Sigmoid colon (tissue), 7 donors: Measurements from ENCODE around the gene ALG8. TPM values are rescaled to one million over a fixed set of nuclear protein-coding genes. Genes with fewer than 3 reads are reported as not detected.
"Not testable (repeated sequence)": the region's sequence is repeated elsewhere in the genome, so short reads cannot be mapped to it uniquely, and the experiment has no call there.

Source experiments
- DNase-seq: peaks from one replicate; pipeline ENCODE4 v3.0.0-alpha.2; 2019
- H3K27ac ChIP-seq, 4 donors: fragments of 200-600 bp; sonication (generic); one replicate each; pipeline ENCODE4 v1.5.1; 2016 to 2019; ENCODE audit warnings: mild to moderate bottlenecking in 1 of 4
- H3K27me3 ChIP-seq, 3 donors: fragments of 200-600 bp; sonication (generic); one replicate each; pipeline ENCODE4 v1.5.1; 2019; ENCODE audit warnings: mild to moderate bottlenecking in 1 of 3
- H3K36me3 ChIP-seq, 4 donors: fragments of 200-600 bp; sonication (generic); one replicate each; pipeline ENCODE4 v1.5.1; 2016 to 2019
- H3K4me1 ChIP-seq, 4 donors: fragments of 200-600 bp; sonication (generic); one replicate each; pipeline ENCODE4 v1.5.1; 2017 to 2019
- H3K4me3 ChIP-seq, 4 donors: fragments of 200-600 bp; sonication (generic); one replicate each; pipeline ENCODE4 v1.5.1; 2017 to 2019; ENCODE audit warnings: mild to moderate bottlenecking in 2 of 4, moderate library complexity in 1 of 4
- H3K9me3 ChIP-seq, 4 donors: fragments of 200-600 bp in 3 of 4; sonication (generic) in 3 of 4; one replicate each; pipeline versions ENCODE4 v1.5.1 to v1.6.1; 2013 to 2019
- EP300 ChIP-seq, 4 donors: sonication (generic); formaldehyde crosslinking; IDR thresholded peaks; one replicate each; pipeline ENCODE4 v1.6.1; 2017; ENCODE audit warnings: antibody characterized with exemption in 4 of 4
- POLR2A ChIP-seq, 2 donors: fragments of 450-650 bp; IDR thresholded peaks; one replicate each; pipeline ENCODE4 v1.6.1; 2016; ENCODE audit warnings: antibody characterized with exemption in 2 of 2, mild to moderate bottlenecking in 2 of 2, moderate library complexity in 2 of 2
- POLR2AphosphoS5 ChIP-seq, 4 donors: sonication (generic); formaldehyde crosslinking; IDR thresholded peaks; one replicate each; pipeline ENCODE4 v1.6.1; 2017; ENCODE audit warnings: antibody characterized with exemption in 4 of 4
- WGBS, 2 donors: extraction: QIAGEN DNeasy Blood & Tissue Kit; methylation state at CpG; one replicate each; pipeline ENCODE4 v1.1.7; 2013; 5-methylcytosine and 5-hydroxymethylcytosine counted together
- intact Hi-C: fragments of 100-400 bp; cut with DNase I; formaldehyde crosslinking; loops from one replicate; pipeline ENCODE4 v1.15.1; 2023
- polyA plus RNA-seq, 3 donors: library from polyadenylated mRNA; stranded (reverse); fragments of 200-250 nt; gene quantifications; one replicate each; pipeline ENCODE4 v1.2.3, GENCODE V29; 2013
- total RNA-seq, 4 donors: library from RNA; depleted of rRNA; stranded (reverse); fragments of >200 nt; gene quantifications; one replicate each; pipeline ENCODE4 v1.1.0, GENCODE V29; 2016
- TF ChIP-seq, protein P1 (sequence below), 4 experiments: fragments of 450-650 bp in 3 of 4; fragments of 200-600 bp in 1 of 4; IDR thresholded peaks; one replicate each; pipeline ENCODE4 v1.5.1; 2016 to 2019; ENCODE audit warnings: antibody characterized with exemption in 4 of 4, mild to moderate bottlenecking in 3 of 4, moderate library complexity in 2 of 4
- donor health status: healthy with polysubstance abuse.
- donor health status: Bipolar disorder and iron deficiency.
- donor health status: healthy.

The ALG8 gene
- total and polyA plus RNA-seq, 7 donors, result 13.2 to 26.4 (median 22.4) TPM

DNA sequence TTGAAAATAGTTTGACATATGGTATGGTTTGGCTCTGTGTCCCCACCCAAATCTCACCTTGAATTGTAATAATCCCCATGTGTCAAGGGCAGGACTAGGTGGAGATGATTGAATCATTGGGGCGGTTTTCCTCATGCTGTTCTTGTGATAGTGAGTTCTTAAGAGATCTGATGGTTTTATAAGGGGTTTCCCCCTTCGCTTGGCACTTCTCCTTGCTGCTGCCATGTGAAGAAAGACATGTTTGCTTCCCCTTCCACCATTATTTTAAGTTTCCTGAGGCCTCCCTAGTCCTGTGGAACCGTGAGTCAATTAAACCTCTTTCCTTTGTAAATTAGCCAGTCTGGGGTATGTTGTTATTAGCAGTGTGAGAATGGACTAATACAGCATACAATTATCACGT, 41.3 kb upstream of the ALG8 start:
- H3K27ac ChIP-seq, result no peak overlapping the region
- 92 to 96% methylated on average over 4 of the region's 4 CpGs for WGBS, 2 donors
- DNase-seq, result no peak
- H3K27me3 ChIP-seq, result no peaks in the 10 kb centered on the region
- H3K9me3 ChIP-seq, result no peaks in the 10 kb centered on the region
- TF ChIP-seq EP300 (IDR thresholded peaks at IDR 0.05), result no peak
- TF ChIP-seq, protein P1, sequence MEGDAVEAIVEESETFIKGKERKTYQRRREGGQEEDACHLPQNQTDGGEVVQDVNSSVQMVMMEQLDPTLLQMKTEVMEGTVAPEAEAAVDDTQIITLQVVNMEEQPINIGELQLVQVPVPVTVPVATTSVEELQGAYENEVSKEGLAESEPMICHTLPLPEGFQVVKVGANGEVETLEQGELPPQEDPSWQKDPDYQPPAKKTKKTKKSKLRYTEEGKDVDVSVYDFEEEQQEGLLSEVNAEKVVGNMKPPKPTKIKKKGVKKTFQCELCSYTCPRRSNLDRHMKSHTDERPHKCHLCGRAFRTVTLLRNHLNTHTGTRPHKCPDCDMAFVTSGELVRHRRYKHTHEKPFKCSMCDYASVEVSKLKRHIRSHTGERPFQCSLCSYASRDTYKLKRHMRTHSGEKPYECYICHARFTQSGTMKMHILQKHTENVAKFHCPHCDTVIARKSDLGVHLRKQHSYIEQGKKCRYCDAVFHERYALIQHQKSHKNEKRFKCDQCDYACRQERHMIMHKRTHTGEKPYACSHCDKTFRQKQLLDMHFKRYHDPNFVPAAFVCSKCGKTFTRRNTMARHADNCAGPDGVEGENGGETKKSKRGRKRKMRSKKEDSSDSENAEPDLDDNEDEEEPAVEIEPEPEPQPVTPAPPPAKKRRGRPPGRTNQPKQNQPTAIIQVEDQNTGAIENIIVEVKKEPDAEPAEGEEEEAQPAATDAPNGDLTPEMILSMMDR (IDR thresholded peaks at IDR 0.05), result no peak
- TF ChIP-seq POLR2AphosphoS5 (IDR thresholded peaks at IDR 0.05), result no peak
- no peak for TF ChIP-seq POLR2A (IDR thresholded peaks at IDR 0.05)
- H3K4me1 ChIP-seq, result peaks cover 0 to 11% (median 5%) of the 10 kb centered on the region in 4 donors
- peaks cover 0 to 11% (median 0%) of the 10 kb centered on the region in 4 donors for H3K36me3 ChIP-seq
- intact Hi-C loops, result no loop called here
- no peak overlapping the region for H3K4me3 ChIP-seq

GRCh38 chr11:78179459-78180071, 40.1 kb upstream of the ALG8 start:
- no peaks in the 10 kb centered on the region for H3K27me3 ChIP-seq
- WGBS, 2 donors, result 92 to 95% methylated on average over 7 of the region's 7 CpGs
- no peak for TF ChIP-seq POLR2AphosphoS5 (IDR thresholded peaks at IDR 0.05)
- TF ChIP-seq EP300 (IDR thresholded peaks at IDR 0.05), result no peak
- TF ChIP-seq, protein P1 (IDR thresholded peaks at IDR 0.05), result no peak
- TF ChIP-seq POLR2A (IDR thresholded peaks at IDR 0.05), result no peak
- intact Hi-C loops, result no loop called here
- H3K4me1 ChIP-seq, result peaks cover 0 to 14% (median 0%) of the 10 kb centered on the region in 4 donors
- no peak for DNase-seq
- H3K4me3 ChIP-seq, result no peak overlapping the region
- H3K9me3 ChIP-seq, result no peaks in the 10 kb centered on the region
- H3K36me3 ChIP-seq, result peaks cover 0 to 11% (median 0%) of the 10 kb centered on the region in 4 donors
- H3K27ac ChIP-seq, result no peak overlapping the region

- no peak for DNase-seq
- Histone ChIP-seq H3K27ac (no peak overlapping the region), H3K4me1 (peaks cover 0 to 20% (median 0%) of the 10 kb centered on the region in 4 donors), H3K4me3 (no peak overlapping the region), H3K36me3 (peaks cover 0 to 16% (median 12%) of the 10 kb centered on the region in 4 donors), H3K9me3 (no peaks in the 10 kb centered on the region), H3K27me3 (no peaks in the 10 kb centered on the region)
- WGBS, 2 donors, result 94% methylated on average over 7 of the region's 7 CpGs
- intact Hi-C loops, result no loop called here
- TF ChIP-seq POLR2AphosphoS5 (IDR thresholded peaks at IDR 0.05), result no peak
- TF ChIP-seq, protein P1 (IDR thresholded peaks at IDR 0.05), result no peak
- no peak for TF ChIP-seq EP300 (IDR thresholded peaks at IDR 0.05)
- TF ChIP-seq POLR2A (IDR thresholded peaks at IDR 0.05), result no peak
Measured at GRCh38 chr11:78177216-78177615, 37.8 kb upstream of the ALG8 start.

DNA sequence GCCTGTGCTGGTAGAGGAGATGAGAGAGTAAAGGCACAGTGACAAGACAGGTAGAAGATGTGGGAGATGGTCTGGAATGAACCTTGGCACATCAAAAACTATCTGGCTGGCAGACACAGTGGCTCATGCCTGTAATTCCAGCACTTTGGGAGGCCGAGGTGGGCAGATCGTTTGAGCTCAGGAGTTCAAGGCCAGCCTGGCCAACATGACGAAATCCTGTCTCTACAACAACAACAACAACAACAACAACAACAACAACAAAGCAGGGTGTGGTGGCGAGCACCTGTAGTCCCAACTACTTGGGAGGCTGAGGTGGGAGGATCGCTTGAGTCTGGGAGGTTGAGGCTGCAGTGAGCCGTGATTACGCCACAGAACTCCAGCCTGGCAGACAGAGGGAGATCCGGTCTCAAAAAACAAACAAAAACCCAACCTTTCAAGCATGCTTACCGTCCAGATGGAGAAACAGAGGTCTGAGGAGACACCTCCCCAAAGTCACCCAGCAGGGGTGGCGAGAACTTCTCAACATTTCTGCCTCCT, 37.2 kb upstream of the ALG8 start:
- intact Hi-C loops, result no loop called here
- peaks cover 0 to 18% (median 0%) of the 10 kb centered on the region in 4 donors for H3K4me1 ChIP-seq
- H3K9me3 ChIP-seq, result no peaks in the 10 kb centered on the region
- no peak overlapping the region for H3K4me3 ChIP-seq
- H3K27me3 ChIP-seq, result no peaks in the 10 kb centered on the region
- no peak for DNase-seq
- H3K27ac ChIP-seq, result no peak overlapping the region
- peaks cover 0 to 16% (median 12%) of the 10 kb centered on the region in 4 donors for H3K36me3 ChIP-seq
- 93 to 96% methylated on average over 10 of the region's 10 CpGs for WGBS, 2 donors
- no peak for TF ChIP-seq EP300 (IDR thresholded peaks at IDR 0.05)
- TF ChIP-seq, protein P1 (IDR thresholded peaks at IDR 0.05), result no peak
- no peak for TF ChIP-seq POLR2A (IDR thresholded peaks at IDR 0.05)
- TF ChIP-seq POLR2AphosphoS5 (IDR thresholded peaks at IDR 0.05), result no peak

GRCh38 chr11:78175862-78176261, 36.4 kb upstream of the ALG8 start:
- H3K27ac ChIP-seq, H3K27me3 ChIP-seq, DNase-seq, H3K9me3 ChIP-seq, H3K4me3 ChIP-seq, intact Hi-C loops: not testable (repeated sequence)
- WGBS, 2 donors, result 93 to 95% methylated on average over 3 of the region's 3 CpGs
- H3K36me3 ChIP-seq, result peaks cover 0 to 21% (median 12%) of the 10 kb centered on the region in 4 donors
- peaks cover 0 to 13% (median 0%) of the 10 kb centered on the region in 4 donors for H3K4me1 ChIP-seq
